ENCODE results near the gene CAGE1.

Gene CAGE1

DNA sequence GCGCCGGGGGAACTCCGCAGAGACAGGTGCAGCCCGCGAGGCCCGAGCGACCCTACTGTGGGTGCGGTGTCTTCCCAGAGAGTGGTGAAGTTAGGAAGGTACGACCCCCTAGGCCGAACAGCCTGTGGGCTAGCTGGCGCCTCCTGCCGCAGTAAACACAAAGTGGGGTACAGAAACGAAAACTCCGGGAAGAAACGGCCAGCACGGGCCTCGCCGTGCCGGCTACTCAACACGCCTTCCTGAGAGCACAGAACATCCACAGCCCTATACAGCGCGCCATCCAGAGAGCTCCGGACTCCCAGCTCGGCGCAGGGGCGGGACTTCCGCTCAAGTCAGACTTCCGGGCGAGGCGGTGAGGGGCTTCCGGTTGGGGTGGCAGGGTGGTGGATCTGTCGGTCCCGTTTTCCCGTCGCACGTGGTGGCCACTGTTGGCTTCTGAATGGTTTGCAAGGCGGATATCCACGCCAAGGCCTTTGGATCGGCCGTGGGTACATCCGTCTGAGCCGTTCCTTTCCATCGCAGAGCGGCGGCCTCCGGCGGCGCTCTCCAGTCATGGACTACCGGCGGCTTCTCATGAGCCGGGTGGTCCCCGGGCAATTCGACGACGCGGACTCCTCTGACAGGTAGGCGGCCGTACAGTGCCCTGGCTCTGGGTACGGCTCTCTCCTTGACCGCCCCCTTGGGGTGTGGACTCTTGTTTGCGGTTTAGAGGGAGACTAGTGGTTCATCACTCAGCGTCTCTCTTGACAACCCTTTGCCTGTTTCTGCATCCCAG lies at the start of gene CAGE1, which contains the start of gene RIOK1:
Gene CAGE1, minus strand, starts transcription at position 292 of the 775 bp plus-strand sequence. CDS start 2,569 bp downstream, outside the sequence.
Gene RIOK1, plus strand, starts transcription at position 358 of the 775 bp plus-strand sequence. Its CDS starts 195 bp downstream, at position 553.
- FAIRE-seq: peak; percentile 85

DNA sequence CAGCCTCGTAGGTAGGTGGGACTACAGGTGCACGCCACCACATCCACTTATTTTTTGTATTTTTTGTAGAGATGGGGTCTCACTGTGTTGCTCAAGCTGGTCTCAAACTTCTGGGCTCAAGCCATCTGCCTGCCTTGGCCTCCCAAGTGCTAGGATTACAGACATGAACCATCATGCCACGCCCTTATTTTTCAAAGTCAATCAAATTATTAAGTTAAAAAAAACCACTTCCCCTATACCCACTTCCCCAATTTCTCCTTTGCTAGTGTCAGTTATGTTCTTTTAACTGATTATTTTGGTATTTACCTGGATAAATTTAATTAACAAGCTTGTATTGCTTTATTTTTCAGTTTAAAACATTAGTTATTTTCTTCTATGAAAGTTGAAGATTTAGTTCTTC lies 49.7 kb upstream of the CAGE1 start:
- FAIRE-seq: no peak

GRCh38 chr6:7438011-7438410 lies 48.5 kb upstream of the CAGE1 start:
- no peak for FAIRE-seq

DNA sequence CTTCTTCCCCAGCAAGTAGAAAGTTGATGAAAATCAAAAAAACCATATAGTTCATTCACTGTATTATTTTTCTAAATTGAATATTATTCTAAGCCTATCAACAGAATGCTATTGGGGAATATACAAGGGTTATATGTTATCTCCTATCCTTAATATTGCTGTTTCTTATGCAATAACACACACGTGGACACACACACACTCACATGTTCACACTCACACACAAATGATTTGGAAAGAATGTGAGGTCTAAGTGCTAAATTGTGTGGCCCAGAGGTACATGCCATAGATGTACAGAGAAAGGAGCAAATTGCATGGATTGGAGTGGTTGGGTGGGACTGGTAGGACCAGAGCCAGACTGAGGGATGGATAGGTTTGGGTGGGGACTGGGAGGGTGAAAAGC lies 45.1 kb upstream of the CAGE1 start:
- FAIRE-seq: peak; percentile 11

- FAIRE-seq: no peak
These were observed 43.6 kb upstream of the CAGE1 start for GRCh38 chr6:7433121-7433617.

GRCh38 chr6:7432391-7433120 lies 43.0 kb upstream of the CAGE1 start:
- FAIRE-seq: no peak

DNA sequence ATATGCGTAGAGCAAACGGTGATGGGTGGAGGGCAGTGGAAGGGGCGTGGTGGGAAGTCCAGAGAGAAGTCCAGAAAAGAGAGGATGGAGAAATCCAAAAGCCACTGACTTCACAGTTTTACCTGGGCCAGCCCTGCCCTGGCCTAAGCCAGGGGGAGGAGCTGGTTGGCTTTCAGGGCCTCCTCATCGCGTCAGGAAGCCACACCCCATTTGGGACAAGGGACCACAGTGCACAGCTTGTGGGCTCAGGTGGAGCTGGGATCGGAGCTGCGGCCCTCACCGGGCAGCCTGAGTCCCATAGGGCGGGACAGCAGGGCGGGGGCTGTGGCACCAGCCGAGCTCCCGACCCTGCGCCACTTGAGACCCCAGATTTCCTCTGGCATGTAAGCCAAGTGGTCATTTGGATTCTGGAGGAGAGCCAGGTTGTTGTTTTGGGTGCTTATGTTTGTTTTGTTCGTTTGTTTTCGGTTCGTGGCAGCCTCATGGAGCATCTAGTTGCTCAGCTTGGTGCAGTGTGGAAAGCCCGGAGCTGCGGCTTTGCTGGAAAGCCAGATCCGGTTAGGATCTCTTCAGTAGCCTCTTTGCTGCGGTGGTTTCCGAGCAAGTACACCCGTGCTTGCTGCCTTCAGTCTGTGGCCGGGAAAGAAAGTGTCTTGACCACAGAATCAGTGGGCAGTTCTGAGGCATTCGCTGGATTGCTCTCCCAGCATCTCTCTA lies 42.3 kb upstream of the CAGE1 start:
- FAIRE-seq: peak; percentile 44

DNA sequence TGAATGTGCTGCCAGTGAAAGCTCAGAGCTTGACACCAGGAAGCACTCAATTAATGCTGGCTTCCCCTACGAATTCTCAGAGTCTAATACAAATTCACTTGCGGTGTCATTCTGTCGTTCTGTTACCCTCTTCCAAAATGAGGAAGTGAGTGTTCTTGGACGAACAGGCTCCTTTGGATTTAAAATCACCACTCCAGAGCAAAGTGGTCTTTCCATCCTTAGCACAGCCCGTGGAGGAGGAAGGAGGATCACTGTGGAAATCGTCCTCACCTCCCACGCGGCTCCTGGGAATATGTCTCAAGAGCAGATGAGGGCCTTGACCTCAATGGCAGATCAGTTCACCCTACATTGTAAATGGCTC lies 41.8 kb upstream of the CAGE1 start:
- FAIRE-seq: no peak

- peak; percentile 90 for FAIRE-seq
These were observed 37.1 kb upstream of the CAGE1 start for GRCh38 chr6:7426447-7427169.

- FAIRE-seq: no peak
These were observed 36.3 kb upstream of the CAGE1 start for GRCh38 chr6:7425808-7426190.

DNA sequence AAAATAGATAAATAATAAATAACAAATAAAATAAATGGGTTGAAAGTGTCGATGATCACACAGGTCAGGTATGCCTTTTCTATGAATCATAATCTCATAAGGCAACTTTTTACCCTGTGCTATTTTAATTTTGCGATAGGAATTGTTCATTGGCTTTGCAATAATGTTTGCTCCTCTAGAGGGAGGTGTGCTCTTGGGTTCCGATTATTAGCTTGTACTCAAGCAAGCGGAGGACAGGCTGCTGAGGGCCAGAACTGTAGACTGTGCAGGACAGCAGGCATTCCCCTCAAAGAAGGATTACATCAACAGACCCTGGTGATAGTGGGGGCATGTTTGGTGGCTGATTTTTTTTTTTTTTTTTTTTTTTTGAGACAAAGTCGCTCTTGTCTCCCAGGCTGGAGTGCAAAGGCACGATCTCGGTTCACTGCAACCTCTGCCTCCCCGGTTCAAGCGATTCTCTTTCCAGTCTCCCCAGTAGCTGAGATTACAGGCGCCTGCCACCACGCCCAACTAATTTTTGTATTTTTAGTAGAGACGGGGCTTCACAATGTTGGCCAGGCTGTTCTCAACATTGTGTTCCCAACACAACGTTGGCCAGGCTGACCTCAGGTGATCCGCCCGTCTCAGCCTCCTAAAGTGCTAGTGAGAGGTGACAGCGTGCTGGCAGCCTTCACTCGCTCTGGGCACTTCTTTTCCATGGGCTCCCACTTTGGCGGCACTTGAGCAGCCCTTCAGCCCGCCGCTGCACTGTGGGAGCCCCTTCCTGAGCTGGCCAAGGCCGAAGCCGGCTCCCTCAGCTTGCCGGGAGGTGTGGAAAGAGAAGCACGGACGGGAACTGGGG lies 35.6 kb upstream of the CAGE1 start:
- FAIRE-seq: peak; percentile 33

- FAIRE-seq: no peak
These were observed 34.5 kb upstream of the CAGE1 start for GRCh38 chr6:7424058-7424457.

DNA sequence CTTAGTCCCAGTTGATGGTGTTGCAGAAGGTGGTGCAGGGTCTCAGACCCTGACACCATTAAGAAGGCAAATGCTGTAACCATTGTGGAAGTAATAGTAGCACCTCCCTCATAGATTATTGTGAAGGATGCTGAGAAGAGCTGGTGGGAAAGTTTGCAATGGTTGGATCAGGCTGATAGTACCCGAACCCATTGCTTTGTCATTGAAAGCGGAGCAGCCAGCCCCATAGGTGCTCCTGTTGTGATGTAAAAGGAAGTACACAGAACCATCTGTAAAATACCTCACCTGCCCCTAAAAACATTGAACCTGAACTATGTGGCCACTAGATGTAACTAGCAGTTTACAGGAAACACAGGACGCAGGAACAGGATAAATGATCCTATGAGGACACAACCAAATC lies 31.5 kb upstream of the CAGE1 start:
- FAIRE-seq: no peak

DNA sequence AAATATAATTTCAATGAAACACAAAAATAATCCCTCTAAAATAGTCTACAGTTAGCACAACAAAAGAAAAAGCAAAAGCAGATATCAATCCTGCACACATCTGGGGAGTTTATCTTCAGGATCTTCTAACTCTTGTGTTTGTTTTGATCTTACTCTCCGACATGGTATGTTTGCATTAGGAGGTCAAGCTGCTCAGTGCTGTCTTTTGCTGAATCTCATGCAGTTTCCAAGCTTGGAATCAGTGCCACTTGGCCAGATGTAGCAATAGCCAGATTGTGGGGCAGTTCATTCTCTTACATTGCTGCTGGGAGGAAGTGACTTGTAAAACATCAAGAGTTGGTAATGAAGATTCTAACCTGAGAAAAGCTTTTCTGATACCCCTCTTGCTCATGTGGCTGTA lies 29.5 kb upstream of the CAGE1 start:
- no peak for FAIRE-seq

- no peak for FAIRE-seq
These were observed 28.8 kb upstream of the CAGE1 start for GRCh38 chr6:7418238-7418905.

DNA sequence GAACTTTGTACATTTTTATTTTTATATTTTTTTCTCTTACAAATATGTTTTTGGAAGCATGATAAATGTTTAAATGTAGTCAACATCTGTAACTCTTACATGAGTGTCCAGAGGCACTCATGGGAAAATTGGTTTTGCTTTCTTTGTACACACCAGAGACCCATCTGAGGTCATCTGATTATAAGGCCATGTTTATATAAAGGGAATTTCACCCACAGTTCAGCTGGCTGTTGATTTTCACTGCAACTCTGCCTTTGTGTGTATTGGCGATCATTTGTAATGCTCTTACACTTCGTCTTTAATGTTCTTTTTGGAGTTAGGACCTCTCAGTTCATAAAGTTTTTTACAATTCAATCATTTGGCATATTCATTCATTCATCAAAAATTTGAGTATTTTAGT lies 28.1 kb upstream of the CAGE1 start:
- peak; percentile 39 for FAIRE-seq

DNA sequence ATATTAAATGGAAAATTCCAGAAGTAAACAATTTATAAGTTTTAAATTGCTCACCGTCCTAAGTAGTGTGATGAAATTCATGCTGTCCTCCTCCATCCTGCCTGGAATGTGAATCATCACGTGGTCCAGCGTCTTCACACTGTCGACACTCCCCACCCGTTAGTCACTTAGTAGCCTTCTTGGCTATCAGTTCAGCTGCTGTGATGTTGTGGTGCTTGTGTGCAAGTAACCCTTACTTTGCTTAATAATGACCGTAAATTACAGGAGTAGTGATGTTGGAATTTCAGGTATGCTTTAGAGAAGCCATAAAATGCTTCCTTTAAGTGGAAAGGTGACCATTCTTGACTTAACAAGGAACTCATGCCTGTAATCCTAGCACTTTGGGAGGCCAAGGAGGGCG lies 25.3 kb upstream of the CAGE1 start:
- FAIRE-seq: no peak

DNA sequence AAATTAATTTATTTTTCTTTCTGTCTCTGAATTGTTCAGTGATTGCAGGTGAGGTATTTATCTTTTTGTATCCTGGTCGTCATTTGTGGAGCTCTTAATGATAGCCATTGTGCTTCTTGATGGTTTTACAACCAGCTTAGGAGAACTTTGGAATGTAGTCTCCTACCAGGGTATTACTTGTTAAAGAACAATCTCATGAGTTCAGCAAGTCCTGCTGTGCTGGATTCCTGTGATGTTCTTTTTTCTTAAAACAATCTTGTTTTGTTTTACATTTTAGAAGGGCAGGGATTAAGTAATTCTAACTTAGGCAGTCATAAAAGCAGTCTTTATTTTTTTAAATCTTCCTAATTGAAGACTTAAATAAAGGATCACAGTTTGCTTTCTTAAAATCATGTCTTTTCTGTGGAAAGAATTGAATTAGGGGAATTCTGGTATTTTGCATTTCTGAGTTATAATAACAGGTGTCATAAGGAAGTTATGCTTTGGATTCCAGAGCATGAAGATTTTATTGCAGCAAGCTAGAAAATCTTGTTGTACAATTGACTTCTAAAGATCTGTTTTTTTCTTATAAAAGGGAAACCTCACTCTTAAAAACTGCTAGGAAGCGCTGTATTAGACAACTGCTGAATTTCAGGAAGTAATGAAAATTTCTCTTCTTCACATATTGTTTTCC lies 23.7 kb upstream of the CAGE1 start:
- peak; percentile 100 for FAIRE-seq

- peak; percentile 76 for FAIRE-seq
These were observed 21.8 kb upstream of the CAGE1 start for GRCh38 chr6:7411328-7411727.

DNA sequence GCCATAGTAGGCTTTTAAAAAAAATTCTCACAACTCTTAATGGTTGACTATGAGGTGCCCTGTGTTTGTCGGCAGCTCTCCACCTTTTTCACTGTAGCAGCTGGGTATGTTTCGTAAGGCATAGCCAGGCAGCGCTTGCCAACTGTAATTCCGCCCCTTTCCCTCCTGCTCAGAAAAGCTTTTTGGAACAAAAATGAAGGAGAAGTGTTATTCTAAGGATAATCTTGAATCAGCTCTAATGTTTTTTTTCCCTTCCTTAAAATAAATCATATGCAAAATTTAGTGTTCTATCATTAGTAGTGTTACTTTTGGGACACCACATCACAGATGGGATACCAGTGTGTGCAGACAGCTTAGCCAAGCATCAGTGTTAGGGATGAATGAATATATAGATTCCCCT lies 21.3 kb upstream of the CAGE1 start:
- no peak for FAIRE-seq

GRCh38 chr6:7409740-7410139 lies 20.2 kb upstream of the CAGE1 start:
- FAIRE-seq: peak; percentile 93

All from G401.6 (cell line).